Epithelial cell of proximal tubule (primary cell): ENCODE measurements around the gene ATP11A. TPM values are rescaled to one million over a fixed set of nuclear protein-coding genes. Genes with fewer than 3 reads are reported as not detected.

ENCODE experiments used
- DNase-seq: peaks from one replicate; pipeline ENCODE4 v3.0.0-alpha.2; 2011; ENCODE audit warnings: low read depth
- H3K4me3 ChIP-seq: 2 replicates; pipeline ENCODE4 v1.5.1; 2011; ENCODE audit warnings: low read depth, mild to moderate bottlenecking, low read length
- CTCF ChIP-seq: conservative IDR thresholded peaks from 2 replicates; pipeline ENCODE4 v1.5.1; 2012; ENCODE audit warnings: low read depth, mild to moderate bottlenecking, low read length
- total RNA-seq: library from RNA; depleted of rRNA; stranded (reverse); fragments of >200 nt; gene quantifications from 2 replicates; pipeline ENCODE4 v1.2.3, GENCODE V29; 2015

ATP11A gene
- total RNA-seq, 1 donor from 2014 or later = 27.2 TPM

DNA sequence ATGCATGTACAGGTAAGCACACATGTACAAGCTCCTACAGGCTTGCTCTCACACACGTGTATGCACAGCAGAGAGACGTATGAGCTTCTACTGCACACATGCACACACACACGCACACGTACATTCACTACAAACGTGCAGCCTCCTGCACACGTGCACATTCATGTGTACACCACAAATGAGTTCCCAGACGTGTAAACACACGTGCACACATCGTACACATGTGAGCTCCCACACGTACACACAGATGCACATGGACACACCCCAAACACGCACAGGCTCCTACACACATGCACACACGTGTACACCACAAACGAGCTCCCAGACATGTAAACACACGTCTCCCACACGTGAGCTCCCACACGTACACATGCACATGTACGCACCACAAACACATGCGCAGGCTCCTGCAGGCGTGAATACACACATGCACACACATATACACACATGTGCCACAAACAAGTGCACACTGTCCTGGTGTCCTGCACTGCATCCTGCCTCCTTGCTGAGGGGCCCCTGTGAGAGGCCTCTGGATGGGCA lies 195.5 kb downstream of the ATP11A start:
- no peak for TF ChIP-seq CTCF
- no peak for DNase-seq
- H3K4me3 ChIP-seq = no peak overlapping the region

DNA sequence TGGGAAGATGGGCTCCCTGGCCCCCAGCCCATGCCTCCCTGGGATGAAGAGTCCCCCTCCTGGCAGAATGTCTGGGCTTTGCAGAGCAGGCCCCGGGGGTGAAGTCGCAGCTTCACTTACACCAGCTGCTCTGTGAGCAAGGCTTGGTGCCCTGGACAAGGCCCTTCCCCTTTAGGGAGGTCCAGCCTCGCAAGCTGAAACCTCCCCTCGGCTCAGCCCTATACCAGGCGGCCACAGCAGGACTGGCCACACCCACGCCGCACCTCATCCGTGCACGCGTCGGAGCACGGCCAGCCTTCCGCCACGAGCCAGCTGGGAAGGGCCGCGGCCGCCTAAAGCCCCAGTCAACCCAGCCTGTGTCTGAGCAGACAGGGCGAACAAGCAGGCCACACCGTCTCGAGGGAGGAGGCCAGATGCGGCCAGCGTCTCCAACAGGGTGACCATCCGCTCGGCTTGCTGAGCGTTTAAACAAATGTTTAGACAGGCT lies 196.0 kb downstream of the ATP11A start:
- DNase-seq = no peak
- TF ChIP-seq CTCF = no peak
- peak overlapping the region; percentile 40 for H3K4me3 ChIP-seq

GRCh38 chr13:112887151-112887550 lies 197.3 kb downstream of the ATP11A start:
- DNase-seq = no peak
- TF ChIP-seq CTCF = no peak
- no peak overlapping the region for H3K4me3 ChIP-seq

GRCh38 chr13:112887557-112887991 lies 197.7 kb downstream of the ATP11A start:
- H3K4me3 ChIP-seq = no peak overlapping the region
- DNase-seq = no peak
- no peak for TF ChIP-seq CTCF

GRCh38 chr13:112888238-112889111 lies 198.6 kb downstream of the ATP11A start:
- TF ChIP-seq CTCF = no peak
- no peak for DNase-seq
- no peak overlapping the region for H3K4me3 ChIP-seq

- no peak for DNase-seq
- no peak for TF ChIP-seq CTCF
- H3K4me3 ChIP-seq = no peak overlapping the region
These were observed 199.8 kb downstream of the ATP11A start for GRCh38 chr13:112889351-112890290.
